ELR (cell line): ENCODE measurements around the gene RSAD1.
"Not testable (repeated sequence)": the region's sequence is repeated elsewhere in the genome, so short reads cannot be mapped to it uniquely, and the experiment has no call there.

Source experiments
- DNase-seq: peaks from one replicate; pipeline ENCODE4 v3.0.0-alpha.2; 2015; ENCODE audit warnings: low read depth

RSAD1 gene

GRCh38 chr17:50472761-50473161 is 5.9 kb upstream of the RSAD1 start:
- not testable (repeated sequence) for DNase-seq

DNA sequence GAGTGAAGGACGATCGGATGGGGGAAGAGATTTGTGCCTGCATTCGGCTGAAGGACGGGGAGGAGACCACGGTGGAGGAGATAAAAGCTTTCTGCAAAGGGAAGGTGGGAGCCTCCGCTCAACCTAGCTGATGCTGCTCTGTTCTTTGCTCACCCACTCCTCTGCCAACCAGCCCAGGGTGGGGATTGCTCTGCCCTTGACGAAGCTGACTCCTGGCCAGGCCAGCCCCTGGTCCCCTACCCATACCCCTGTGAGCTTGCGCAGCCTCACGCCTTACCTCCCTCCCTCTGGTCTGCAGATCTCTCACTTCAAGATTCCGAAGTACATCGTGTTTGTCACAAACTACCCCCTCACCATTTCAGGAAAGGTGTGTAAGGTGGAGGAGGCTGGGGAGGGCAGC is 4.8 kb upstream of the RSAD1 start:
- no peak for DNase-seq

- no peak for DNase-seq
Measured at GRCh38 chr17:50474523-50474922, 4.1 kb upstream of the RSAD1 start.

DNA sequence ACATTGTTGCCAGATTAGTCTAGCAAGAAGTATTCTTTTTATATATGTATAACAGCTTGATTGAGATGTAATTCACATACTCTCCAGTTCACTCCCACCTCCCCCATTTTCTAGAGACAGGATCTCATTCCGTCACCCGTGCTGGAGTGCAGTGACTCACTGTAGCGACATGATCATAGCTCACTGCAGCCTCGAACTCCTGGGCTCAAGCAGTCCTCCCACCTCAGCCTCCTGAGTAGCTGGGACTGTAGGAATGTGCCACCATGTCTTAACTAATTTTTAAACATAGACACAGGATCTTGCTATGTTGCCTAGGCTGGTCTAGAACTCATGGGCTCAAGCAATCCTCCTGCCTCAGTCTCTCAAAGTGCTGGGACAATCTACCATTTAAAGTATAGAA is 3.3 kb upstream of the RSAD1 start:
- no peak for DNase-seq

DNA sequence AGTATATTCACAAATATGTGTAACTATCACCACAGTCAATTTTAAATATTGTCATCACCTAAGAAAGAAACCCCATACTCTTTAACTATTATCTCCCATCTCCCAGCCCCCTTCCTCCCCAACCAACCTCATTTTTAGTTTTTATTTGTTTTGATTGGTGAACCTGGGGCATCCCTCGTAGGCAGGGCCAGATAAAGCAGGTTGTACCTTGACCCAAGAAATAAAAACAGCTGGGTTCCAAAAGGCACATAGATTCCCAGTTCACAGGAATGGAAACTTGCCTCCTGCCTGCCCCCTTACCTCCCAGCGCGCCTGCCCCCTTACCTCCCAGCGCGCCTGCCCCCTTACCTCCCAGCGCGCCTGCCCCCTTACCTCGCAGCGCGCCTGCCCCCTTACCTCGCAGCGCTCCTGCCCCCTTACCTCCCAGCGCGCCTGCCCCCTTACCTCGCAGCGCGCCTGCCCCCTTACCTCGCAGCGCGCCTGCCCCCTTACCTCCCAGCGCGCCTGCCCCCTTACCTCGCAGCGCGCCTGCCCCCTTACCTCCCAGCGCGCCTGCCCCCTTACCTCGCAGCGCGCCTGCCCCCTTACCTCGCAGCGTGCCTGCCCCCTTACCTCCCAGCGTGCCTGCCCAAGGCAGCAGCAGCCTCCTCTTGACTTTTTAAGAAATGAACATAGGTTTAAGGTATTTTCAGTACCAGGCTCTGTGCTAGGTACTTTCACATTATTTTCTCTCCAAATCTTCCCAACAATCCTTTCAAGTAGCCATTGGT is 2.7 kb upstream of the RSAD1 start:
- DNase-seq: not testable (repeated sequence)

- no peak for DNase-seq
Measured at GRCh38 chr17:50476545-50477315, 1.9 kb upstream of the RSAD1 start.

- DNase-seq: peak; percentile 14
Measured at GRCh38 chr17:50477976-50478375, 684 bp upstream of the RSAD1 start.

DNA sequence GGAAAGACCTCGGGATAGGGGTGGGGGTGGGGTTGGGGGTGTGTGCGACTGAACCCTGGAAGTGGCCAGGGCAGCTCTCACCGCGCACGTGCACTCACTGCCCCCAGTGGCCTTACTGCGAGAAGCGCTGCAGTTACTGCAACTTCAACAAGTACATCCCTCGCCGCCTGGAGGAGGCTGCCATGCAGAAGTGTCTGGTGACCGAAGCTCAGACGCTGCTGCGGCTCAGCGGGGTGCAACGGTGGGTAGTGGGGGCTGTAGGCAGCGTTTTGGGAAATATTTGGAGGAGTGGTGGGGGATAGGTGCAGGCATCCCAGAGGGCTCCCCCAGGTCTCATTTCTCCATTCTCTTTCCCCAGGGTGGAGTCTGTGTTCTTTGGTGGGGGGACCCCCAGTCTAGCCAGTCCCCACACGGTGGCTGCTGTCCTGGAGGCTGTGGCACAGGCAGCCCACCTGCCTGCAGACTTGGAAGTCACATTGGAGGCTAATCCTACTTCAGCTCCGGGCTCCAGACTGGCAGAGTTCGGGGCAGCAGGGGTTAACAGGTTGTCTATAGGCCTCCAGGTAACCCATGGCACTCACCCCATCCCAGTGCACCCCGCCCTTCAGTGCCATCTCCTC is 972 bp downstream of the RSAD1 start:
- DNase-seq: peak; percentile 95

- no peak for DNase-seq
Measured at GRCh38 chr17:50480142-50480764, 1.6 kb downstream of the RSAD1 start.

DNA sequence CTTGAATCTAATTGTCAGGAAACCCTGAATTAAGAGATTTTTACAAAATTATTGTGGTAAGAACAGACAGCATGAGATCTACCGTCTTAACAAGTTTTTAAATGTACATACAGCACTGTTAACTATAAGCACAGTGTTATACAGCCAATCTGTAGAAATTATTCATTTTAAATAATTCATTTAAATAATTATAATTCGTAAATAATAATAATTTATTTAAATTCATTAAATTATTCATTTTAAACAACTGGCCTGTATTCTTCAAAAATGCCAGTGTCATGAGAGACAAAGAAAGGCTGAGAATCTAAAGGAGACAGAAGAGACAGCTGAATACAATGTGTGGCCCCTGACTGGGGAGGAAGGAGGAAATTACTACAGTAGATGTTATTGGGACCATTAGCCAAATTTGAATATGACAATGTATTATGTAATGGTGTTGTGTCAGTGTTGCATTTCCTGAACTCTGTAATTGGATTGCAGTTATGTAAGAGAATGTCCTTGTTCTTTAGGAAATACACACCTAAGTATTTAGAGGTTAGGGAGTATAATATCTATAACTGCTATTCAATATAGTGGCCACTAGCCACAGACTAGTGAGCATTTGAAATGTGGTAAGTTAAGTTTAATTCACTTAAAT is 2.3 kb downstream of the RSAD1 start:
- DNase-seq: no peak

- DNase-seq: no peak
Measured at GRCh38 chr17:50481648-50482047, 3.0 kb downstream of the RSAD1 start.

DNA sequence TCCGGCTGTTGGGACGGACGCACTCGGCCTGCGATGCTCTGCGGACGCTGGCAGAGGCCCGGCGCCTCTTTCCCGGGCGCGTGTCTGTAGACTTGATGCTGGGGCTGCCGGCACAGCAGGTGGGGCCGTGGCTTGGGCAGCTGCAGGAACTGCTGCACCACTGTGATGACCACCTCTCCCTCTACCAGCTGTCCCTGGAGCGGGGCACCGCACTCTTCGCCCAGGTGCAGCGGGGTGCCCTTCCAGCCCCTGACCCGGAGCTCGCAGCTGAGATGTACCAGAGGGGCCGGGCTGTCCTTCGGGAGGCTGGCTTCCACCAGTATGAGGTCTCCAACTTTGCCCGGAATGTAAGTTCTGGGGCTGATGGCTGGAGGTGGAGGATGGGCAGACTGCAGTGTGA is 3.5 kb downstream of the RSAD1 start:
- DNase-seq: no peak

- peak; percentile 99 for DNase-seq
Measured at GRCh38 chr17:50482516-50482915, 3.9 kb downstream of the RSAD1 start.

DNA sequence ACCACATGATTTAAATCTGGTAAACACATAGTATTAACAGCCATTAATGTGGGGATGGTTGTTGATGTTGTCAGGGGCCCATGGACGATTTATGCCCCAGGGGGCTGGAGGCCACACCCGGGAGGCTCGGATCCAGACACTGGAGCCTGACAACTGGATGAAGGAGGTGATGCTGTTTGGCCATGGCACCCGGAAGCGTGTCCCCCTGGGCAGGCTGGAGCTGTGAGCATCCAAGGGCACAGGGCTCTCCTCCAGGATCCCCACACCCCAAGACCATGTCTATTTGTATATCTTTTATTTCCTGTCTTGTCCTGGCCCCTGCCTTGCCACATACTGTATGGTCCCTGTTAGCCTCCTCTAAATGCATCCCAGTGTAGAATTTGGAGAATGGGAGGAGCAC is 4.6 kb downstream of the RSAD1 start:
- no peak for DNase-seq

DNA sequence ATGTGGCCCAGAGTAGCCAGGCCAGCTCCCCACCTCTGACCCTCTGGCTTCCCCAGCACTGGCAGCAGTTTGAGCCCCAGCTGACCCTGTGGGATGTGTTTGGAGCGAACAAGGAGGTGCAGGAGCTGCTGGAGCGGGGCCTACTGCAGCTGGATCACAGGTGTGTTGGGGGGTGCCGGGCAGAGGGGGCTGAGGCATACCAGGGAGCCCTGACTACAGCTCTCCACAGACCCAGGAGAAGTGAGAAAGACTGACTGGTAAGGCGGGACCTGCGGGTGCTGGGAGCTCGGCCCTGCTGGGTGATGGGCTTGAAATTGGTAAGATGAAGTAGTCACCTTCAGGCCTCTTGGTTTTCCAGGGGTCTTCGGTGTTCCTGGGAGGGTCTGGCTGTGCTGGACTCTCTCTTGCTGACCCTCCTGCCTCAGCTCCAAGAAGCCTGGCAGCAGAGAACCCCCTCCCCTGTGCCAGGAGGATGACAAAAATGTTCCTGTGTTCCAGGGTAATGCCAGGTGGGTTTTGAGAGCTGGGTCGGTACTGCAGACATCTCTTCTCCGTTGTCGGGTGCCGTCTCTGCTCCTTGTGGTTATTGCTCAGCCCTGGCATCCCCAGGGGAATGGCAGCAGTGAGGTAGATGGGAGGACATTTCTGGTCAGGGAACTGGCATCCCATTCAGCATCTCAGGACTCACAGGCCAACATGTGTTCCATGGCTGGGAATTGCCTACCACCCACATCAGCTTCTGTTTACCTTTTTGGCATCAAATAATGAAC is 5.9 kb downstream of the RSAD1 start:
- DNase-seq: no peak

- peak; percentile 71 for DNase-seq
Measured at GRCh38 chr17:50487213-50488096, 8.8 kb downstream of the RSAD1 start.

DNA sequence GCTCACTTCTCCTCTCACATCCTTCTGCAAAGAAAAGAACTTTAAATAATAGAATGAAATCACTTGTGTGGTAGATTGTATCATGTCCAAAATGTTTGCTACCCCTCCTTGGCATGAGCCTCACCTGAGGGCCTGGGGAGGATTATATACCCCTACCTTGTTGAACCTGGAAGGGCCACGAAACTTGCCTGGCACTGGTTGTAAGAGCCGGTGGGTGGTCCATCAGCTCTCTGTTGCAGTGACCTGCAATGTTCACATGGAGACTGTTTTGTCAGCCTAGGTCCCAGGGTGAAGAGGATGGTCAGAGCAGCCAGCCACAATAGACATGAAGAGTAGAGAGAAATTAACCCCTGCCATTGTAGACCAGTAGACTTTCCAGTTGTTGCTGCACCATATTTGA is 10.2 kb downstream of the RSAD1 start:
- DNase-seq: no peak

- DNase-seq: no peak
Measured at GRCh38 chr17:50491505-50491904, 12.8 kb downstream of the RSAD1 start.

DNA sequence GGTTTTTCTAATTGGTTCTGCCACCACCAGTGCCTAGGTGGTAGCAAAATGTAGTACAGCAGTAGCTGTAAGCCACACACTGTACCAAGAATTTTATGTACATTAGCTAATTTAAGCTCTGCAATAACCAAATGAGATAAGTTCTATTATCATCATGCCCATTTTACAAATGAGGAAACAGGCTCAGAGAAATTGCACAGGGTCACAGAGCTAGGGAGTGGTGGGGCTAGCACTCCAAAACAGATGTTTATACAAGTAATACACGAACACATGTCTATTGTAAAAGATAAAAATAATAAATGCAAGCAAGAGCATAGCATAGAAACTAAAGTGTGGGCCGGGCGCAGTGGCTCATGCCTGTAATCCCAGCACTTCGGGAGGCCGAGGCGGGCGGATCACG is 13.6 kb downstream of the RSAD1 start:
- no peak for DNase-seq

DNA sequence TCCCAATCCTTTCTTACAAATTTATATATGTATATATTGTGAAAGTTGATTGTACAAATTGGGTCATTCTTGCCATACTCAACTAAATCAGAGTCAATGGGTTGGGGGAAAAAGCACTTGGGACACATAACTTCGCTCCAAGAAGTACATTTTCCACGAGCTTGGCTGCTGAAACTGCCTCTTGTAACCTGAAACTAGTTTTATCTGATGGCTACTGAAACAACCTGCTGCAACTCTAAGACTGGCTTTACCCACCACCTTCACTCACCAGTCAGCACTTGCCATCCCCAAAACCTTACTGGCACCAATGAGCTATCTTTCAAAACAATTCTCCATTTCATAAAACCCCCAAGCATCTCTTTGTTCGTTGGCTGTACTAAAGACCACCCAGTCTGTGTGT is 15.1 kb downstream of the RSAD1 start:
- DNase-seq: no peak
